Measurements from ENCODE around the gene RALGDS. TPM values are rescaled to one million over a fixed set of nuclear protein-coding genes. Genes with fewer than 3 reads are reported as not detected.
"Not testable (repeated sequence)": the region's sequence is repeated elsewhere in the genome, so short reads cannot be mapped to it uniquely, and the experiment has no call there.

RALGDS gene
- total RNA-seq, 1 donor from 2014 or later, result 78.8 TPM

- Mint-ChIP-seq H3K36me3 (ENCODE audit: low read depth) (peaks cover 64% of the 10 kb centered on the region), H3K4me3 (ENCODE audit: low read depth) (no peak overlapping the region), H3K27me3 (ENCODE audit: low read depth) (no peaks in the 10 kb centered on the region), H3K27ac (no peak overlapping the region), H3K4me1 (ENCODE audit: low read depth) (no peaks in the 10 kb centered on the region), H3K9me3 (no peaks in the 10 kb centered on the region)
- intact Hi-C loops (cut with micrococcal nuclease), result loop anchor here (1.0 kb wide), 1 partner anchor 42 kb away; no protein-coding TSS in a partner anchor
- DNase-seq (ENCODE audit: low spot score), result no peak
Measured at GRCh38 chr9:133102190-133103021, 18.6 kb downstream of the RALGDS start.

DNA sequence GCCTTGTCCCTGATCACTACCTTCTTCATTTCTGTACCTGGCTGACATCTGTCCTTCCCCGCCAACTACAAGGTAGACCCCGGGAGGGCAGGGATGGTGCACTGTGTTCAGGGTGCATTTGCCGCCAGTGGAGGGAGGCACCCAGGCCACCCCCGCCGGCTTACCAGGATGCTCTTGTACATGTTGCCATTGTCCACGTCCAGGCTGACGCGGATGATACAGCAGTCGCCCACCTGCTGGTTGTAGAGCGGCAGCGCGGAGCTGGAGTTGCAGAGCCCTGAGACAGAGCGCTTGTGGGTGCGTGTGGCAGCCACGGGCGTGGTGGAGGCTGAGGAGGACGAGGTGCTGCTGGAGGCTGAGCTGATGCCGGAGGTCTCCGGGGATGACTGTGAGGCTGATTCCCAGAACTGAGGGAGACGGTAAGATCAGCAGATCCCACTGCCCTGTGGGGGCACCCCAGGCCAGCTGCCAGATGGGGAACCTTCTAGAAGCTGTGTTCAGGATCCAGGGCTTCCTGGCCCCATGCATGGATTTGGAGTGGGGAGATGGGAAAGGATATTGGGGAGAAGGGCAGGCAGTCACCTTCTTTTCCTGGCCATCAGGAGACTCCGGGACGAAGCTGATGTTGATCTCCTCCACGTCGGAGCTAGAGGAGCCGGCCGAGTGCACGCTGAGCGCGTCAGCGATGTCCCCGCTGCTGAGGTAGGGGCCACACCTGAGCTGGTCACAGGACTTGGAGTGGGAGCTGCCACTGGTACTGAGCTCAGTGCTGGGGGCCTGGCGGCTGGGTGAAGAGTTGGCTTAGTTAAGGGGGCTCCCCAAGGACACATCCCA lies 19.5 kb downstream of the RALGDS start:
- Mint-ChIP-seq H3K9me3 (peaks cover 2% of the 10 kb centered on the region), H3K27me3 (ENCODE audit: low read depth) (no peaks in the 10 kb centered on the region), H3K36me3 (ENCODE audit: low read depth) (peaks cover 70% of the 10 kb centered on the region), H3K4me1 (ENCODE audit: low read depth) (no peaks in the 10 kb centered on the region), H3K27ac (no peak overlapping the region), H3K4me3 (ENCODE audit: low read depth) (no peak overlapping the region)
- no peak for DNase-seq (ENCODE audit: low spot score)
- intact Hi-C loops (cut with micrococcal nuclease), result no loop called here

GRCh38 chr9:133100506-133101355 lies 20.3 kb downstream of the RALGDS start:
- H3K27ac Mint-ChIP-seq, result no peak overlapping the region
- no peaks in the 10 kb centered on the region for H3K4me1 Mint-ChIP-seq (ENCODE audit: low read depth)
- no peak for DNase-seq (ENCODE audit: low spot score)

DNA sequence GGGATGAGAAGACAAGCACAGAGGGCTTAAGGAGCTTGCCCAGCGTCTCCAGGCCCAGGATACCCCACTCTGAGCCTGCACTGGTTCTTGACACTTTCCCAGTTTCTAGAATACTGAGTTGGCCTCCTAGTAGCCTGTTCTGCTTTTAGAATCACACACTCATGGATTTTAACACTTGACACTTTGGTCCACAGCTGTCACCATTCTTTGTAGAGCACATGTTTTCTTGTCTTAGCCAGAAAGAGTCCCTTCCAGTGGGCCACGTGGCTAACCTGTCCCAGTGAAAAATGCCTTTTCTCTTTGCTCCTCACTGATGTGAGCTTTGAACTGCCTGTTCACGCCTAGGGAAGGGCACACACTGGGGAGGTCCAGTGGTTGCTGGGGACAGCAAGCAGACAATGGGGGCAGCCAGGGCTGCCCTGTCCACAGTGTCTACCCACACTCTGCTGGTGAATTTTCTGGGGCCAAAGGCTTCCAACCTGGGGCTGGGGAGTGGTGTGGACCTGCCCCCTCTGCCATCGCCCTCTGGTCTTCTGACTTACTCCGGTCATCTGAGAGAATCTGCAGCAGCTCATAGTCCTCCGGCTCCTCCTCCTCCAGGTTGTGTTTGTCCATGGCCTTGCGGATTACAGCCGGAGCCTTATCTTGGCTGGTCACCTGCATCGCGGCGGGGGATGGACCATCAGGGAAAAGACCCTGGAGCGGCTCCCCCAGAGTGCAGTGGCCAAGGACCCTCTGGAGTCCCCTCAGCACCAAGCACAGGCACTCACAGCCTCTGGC lies 21.1 kb downstream of the RALGDS start:
- Mint-ChIP-seq H3K4me1 (ENCODE audit: low read depth) (no peaks in the 10 kb centered on the region), H3K27me3 (ENCODE audit: low read depth) (no peaks in the 10 kb centered on the region), H3K9me3 (peaks cover 14% of the 10 kb centered on the region), H3K27ac (no peak overlapping the region), H3K4me3 (ENCODE audit: low read depth) (no peak overlapping the region), H3K36me3 (ENCODE audit: low read depth) (peaks cover 80% of the 10 kb centered on the region)
- DNase-seq (ENCODE audit: low spot score), result no peak
- intact Hi-C loops (cut with micrococcal nuclease), result no loop called here

More at GRCh38 chr9:133100506-133101355, 20.3 kb downstream of the RALGDS start:
- Mint-ChIP-seq H3K9me3 (peaks cover 10% of the 10 kb centered on the region), H3K36me3 (ENCODE audit: low read depth) (peaks cover 75% of the 10 kb centered on the region), H3K4me3 (ENCODE audit: low read depth) (no peak overlapping the region), H3K27me3 (ENCODE audit: low read depth) (no peaks in the 10 kb centered on the region)
- intact Hi-C loops (cut with micrococcal nuclease), result no loop called here

DNA sequence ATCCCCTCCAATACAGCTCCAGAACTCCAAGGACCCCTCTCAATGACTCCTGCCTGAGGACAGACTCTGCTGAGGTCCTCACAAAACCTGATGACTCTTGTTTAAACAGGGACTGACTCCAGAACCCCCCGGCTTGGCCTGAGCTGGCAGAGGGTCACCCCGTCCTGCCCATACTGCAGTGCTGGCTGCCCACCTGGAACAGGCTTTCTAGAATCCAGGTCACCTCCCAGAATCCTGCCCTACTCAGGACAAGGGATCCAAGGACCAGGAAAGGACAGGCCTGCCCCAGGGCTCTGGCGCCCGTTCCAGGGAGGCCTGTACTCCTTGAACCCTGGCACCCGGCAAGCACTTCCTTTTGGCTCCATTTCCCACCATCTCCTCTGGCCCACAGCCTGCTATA lies 22.2 kb downstream of the RALGDS start:
- intact Hi-C loops (cut with micrococcal nuclease), result no loop called here
- H3K4me3 Mint-ChIP-seq (ENCODE audit: low read depth), result no peak overlapping the region
- no peaks in the 10 kb centered on the region for H3K27me3 Mint-ChIP-seq (ENCODE audit: low read depth)
- peaks cover 16% of the 10 kb centered on the region for H3K9me3 Mint-ChIP-seq
- peaks cover 74% of the 10 kb centered on the region for H3K36me3 Mint-ChIP-seq (ENCODE audit: low read depth)
- H3K27ac Mint-ChIP-seq, result no peak overlapping the region
- H3K4me1 Mint-ChIP-seq (ENCODE audit: low read depth), result no peaks in the 10 kb centered on the region
- no peak for DNase-seq (ENCODE audit: low spot score)

DNA sequence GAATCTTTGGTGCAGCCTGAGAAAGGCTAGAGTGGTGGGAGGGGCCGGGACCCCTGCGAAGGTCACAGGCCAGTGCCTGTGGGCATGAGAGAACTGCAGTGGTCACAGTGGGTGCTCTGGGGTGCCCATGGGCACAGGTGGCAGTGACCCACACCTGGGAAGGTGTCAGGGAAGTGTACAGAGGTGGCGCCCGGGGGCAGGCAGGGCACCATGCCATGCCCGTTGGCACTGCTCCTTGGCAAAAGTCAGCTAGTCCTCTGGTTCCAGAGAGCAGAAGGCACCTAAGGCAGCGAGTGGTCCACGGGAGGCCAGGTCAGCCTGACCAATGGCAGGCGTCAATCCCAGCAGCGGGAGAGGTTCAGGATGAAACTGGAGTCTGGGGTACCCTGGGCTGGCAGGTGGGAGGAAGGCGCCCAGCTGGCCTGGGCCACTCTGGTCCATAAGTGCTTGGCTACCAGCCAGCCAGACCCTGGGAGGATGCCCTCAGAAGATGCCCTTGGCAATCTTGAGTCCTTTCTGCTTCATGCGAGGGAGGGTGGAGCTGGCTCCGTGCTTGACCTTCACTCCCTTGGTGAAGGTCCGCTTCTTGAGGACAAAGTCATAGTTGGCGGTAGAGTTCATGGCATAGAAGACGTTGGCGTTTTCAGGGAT lies 22.8 kb downstream of the RALGDS start:
- no peak overlapping the region for H3K4me3 Mint-ChIP-seq (ENCODE audit: low read depth)
- DNase-seq (ENCODE audit: low spot score), result no peak
- H3K9me3 Mint-ChIP-seq, result peaks cover 16% of the 10 kb centered on the region
- H3K36me3 Mint-ChIP-seq (ENCODE audit: low read depth), result peaks cover 73% of the 10 kb centered on the region
- no peaks in the 10 kb centered on the region for H3K4me1 Mint-ChIP-seq (ENCODE audit: low read depth)
- intact Hi-C loops (cut with micrococcal nuclease), result no loop called here
- no peak overlapping the region for H3K27ac Mint-ChIP-seq
- no peaks in the 10 kb centered on the region for H3K27me3 Mint-ChIP-seq (ENCODE audit: low read depth)

GRCh38 chr9:133094842-133095393 lies 26.1 kb downstream of the RALGDS start:
- Mint-ChIP-seq H3K27me3 (ENCODE audit: low read depth) (no peaks in the 10 kb centered on the region), H3K36me3 (ENCODE audit: low read depth) (peaks cover 49% of the 10 kb centered on the region), H3K9me3 (peaks cover 16% of the 10 kb centered on the region), H3K27ac (no peak overlapping the region), H3K4me3 (ENCODE audit: low read depth) (no peak overlapping the region), H3K4me1 (ENCODE audit: low read depth) (no peaks in the 10 kb centered on the region)
- intact Hi-C loops (cut with micrococcal nuclease), result no loop called here
- no peak for DNase-seq (ENCODE audit: low spot score)

DNA sequence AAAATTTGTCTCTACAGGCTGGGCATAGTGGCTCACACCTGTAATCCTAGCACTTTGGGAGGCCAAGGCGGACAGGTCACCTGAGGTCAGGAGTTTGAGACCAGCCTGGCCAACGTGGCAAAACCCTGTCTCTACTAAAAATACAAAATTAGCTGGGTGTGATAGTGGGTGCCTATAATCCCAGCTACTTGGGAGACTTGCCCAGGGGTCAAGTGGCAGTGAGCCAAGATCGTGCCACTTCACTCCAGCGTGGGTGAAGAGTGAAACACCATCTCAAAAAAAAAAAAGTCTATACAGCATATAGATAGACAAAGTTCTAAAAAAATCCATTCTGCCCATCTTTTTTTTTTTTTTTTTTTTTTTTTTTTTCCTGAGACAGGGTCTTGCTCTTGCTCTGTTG lies 26.7 kb downstream of the RALGDS start:
- intact Hi-C loops (cut with micrococcal nuclease); DNase-seq (ENCODE audit: low spot score); H3K27me3 Mint-ChIP-seq (ENCODE audit: low read depth); H3K4me1 Mint-ChIP-seq (ENCODE audit: low read depth); H3K4me3 Mint-ChIP-seq (ENCODE audit: low read depth); H3K27ac Mint-ChIP-seq: not testable (repeated sequence)
- Mint-ChIP-seq H3K36me3 (ENCODE audit: low read depth) (peaks cover 44% of the 10 kb centered on the region), H3K9me3 (peaks cover 16% of the 10 kb centered on the region)

- no peaks in the 10 kb centered on the region for H3K4me1 Mint-ChIP-seq (ENCODE audit: low read depth)
Measured at GRCh38 chr9:133090752-133091385, 30.2 kb downstream of the RALGDS start.

GRCh38 chr9:133090187-133090586 lies 30.9 kb downstream of the RALGDS start:
- H3K36me3 Mint-ChIP-seq (ENCODE audit: low read depth), result peaks cover 5% of the 10 kb centered on the region
- H3K4me1 Mint-ChIP-seq (ENCODE audit: low read depth), result no peaks in the 10 kb centered on the region
- intact Hi-C loops (cut with micrococcal nuclease), result no loop called here
- H3K9me3 Mint-ChIP-seq, result peaks cover 4% of the 10 kb centered on the region
- H3K4me3 Mint-ChIP-seq (ENCODE audit: low read depth), result no peak overlapping the region
- no peak for DNase-seq (ENCODE audit: low spot score)
- no peak overlapping the region for H3K27ac Mint-ChIP-seq
- no peaks in the 10 kb centered on the region for H3K27me3 Mint-ChIP-seq (ENCODE audit: low read depth)

More at GRCh38 chr9:133090752-133091385, 30.2 kb downstream of the RALGDS start:
- Mint-ChIP-seq H3K9me3 (peaks cover 6% of the 10 kb centered on the region), H3K4me3 (ENCODE audit: low read depth) (no peak overlapping the region), H3K27ac (no peak overlapping the region), H3K27me3 (ENCODE audit: low read depth) (no peaks in the 10 kb centered on the region), H3K36me3 (ENCODE audit: low read depth) (peaks cover 10% of the 10 kb centered on the region)
- intact Hi-C loops (cut with micrococcal nuclease), result no loop called here
- DNase-seq (ENCODE audit: low spot score), result no peak

GRCh38 chr9:133089271-133089671 lies 31.8 kb downstream of the RALGDS start:
- H3K9me3 Mint-ChIP-seq, result no peaks in the 10 kb centered on the region
- H3K27ac Mint-ChIP-seq, result no peak overlapping the region
- no peak for DNase-seq (ENCODE audit: low spot score)
- intact Hi-C loops (cut with micrococcal nuclease), result no loop called here
- H3K4me1 Mint-ChIP-seq (ENCODE audit: low read depth), result no peaks in the 10 kb centered on the region
- H3K27me3 Mint-ChIP-seq (ENCODE audit: low read depth), result no peaks in the 10 kb centered on the region
- no peaks in the 10 kb centered on the region for H3K36me3 Mint-ChIP-seq (ENCODE audit: low read depth)
- H3K4me3 Mint-ChIP-seq (ENCODE audit: low read depth), result no peak overlapping the region
